ENCODE results near the gene RTEL1.

- no peak for TF ChIP-seq CTCF (IDR thresholded peaks at IDR 0.05)
- TF ChIP-seq POLR2A (IDR thresholded peaks at IDR 0.05), result no peak
- TF ChIP-seq EP300 (IDR thresholded peaks at IDR 0.05), result no peak
Measured at GRCh38 chr20:63692436-63693082, 34.4 kb downstream of the RTEL1 start.

Measured in tibial nerve (tissue), 4 donors.